Parathyroid adenoma (tissue), 2 donors: Measurements from ENCODE around the gene GGA1.

ENCODE experiments used
- H2AFZ ChIP-seq: fragments of 300-600 bp; sonication (generic); one replicate; pipeline ENCODE4 v1.7.0; 2017; ENCODE audit warnings: antibody characterized with exemption, mild to moderate bottlenecking
- H3K27ac ChIP-seq: fragments of 300-600 bp; sonication (generic); one replicate; pipeline ENCODE4 v1.7.0; 2017
- H3K27me3 ChIP-seq: fragments of 300-600 bp; sonication (generic); one replicate; pipeline ENCODE4 v1.7.0; 2017; ENCODE audit warnings: low read length; ENCODE audit not compliant: control insufficient read depth, insufficient read depth
- H3K36me3 ChIP-seq: fragments of 300-600 bp; sonication (generic); one replicate; pipeline ENCODE4 v1.7.0; 2017; ENCODE audit warnings: low read length; ENCODE audit not compliant: control insufficient read depth, insufficient read depth
- H3K4me1 ChIP-seq: fragments of 300-600 bp; sonication (generic); one replicate; pipeline ENCODE4 v1.7.0; 2017; ENCODE audit warnings: control low read depth
- H3K4me2 ChIP-seq: fragments of 300-600 bp; sonication (generic); one replicate; pipeline ENCODE4 v1.7.0; 2017; ENCODE audit warnings: low read length
- H3K4me3 ChIP-seq: fragments of 300-600 bp; sonication (generic); one replicate; pipeline ENCODE4 v1.7.0; 2017; ENCODE audit warnings: low read depth, low read length
- H3K79me2 ChIP-seq: fragments of 300-600 bp; sonication (generic); one replicate; pipeline ENCODE4 v1.7.0; 2017; ENCODE audit warnings: control low read depth
- H3K9ac ChIP-seq: fragments of 300-600 bp; sonication (generic); one replicate; pipeline ENCODE4 v1.7.0; 2017; ENCODE audit warnings: mild to moderate bottlenecking
- H3K9me3 ChIP-seq: fragments of 300-600 bp; sonication (generic); one replicate; pipeline ENCODE4 v1.7.0; 2017; ENCODE audit warnings: low read length; ENCODE audit not compliant: control insufficient read depth
- CTCF ChIP-seq: fragments of 300-600 bp; sonication (generic); IDR thresholded peaks from one replicate; pipeline ENCODE4 v1.7.0; 2017; ENCODE audit warnings: antibody characterized with exemption, mild to moderate bottlenecking
- donor health status: primary hyperparathyroidism.

Gene GGA1

GRCh38 chr22:37625737-37626136 lies 17.1 kb downstream of the GGA1 start:
- no peaks in the 10 kb centered on the region for H3K36me3 ChIP-seq

GRCh38 chr22:37626144-37626543 lies 17.5 kb downstream of the GGA1 start:
- no peaks in the 10 kb centered on the region for H3K27me3 ChIP-seq
- H2AFZ ChIP-seq = no peak overlapping the region
- H3K27ac ChIP-seq = no peak overlapping the region
- no peak for TF ChIP-seq CTCF
- H3K4me2 ChIP-seq = no peak overlapping the region
- no peaks in the 10 kb centered on the region for H3K36me3 ChIP-seq
- H3K79me2 ChIP-seq = no peaks in the 10 kb centered on the region
- no peaks in the 10 kb centered on the region for H3K9me3 ChIP-seq
- H3K9ac ChIP-seq = no peak overlapping the region
- no peak overlapping the region for H3K4me3 ChIP-seq
- H3K4me1 ChIP-seq = peaks cover 4% of the 10 kb centered on the region

More at GRCh38 chr22:37625737-37626136, 17.1 kb downstream of the GGA1 start:
- Histone ChIP-seq H3K27ac (no peak overlapping the region), H3K9ac (no peak overlapping the region), H3K79me2 (no peaks in the 10 kb centered on the region), H3K4me3 (no peak overlapping the region), H2AFZ (no peak overlapping the region), H3K4me2 (no peak overlapping the region), H3K27me3 (no peaks in the 10 kb centered on the region), H3K9me3 (no peaks in the 10 kb centered on the region), H3K4me1 (peaks cover 4% of the 10 kb centered on the region)
- TF ChIP-seq CTCF = no peak

- Histone ChIP-seq H3K27ac (no peak overlapping the region), H3K36me3 (no peaks in the 10 kb centered on the region)
These were observed 18.0 kb downstream of the GGA1 start for GRCh38 chr22:37626556-37627075.

GRCh38 chr22:37627121-37627520 lies 18.5 kb downstream of the GGA1 start:
- Histone ChIP-seq H3K27me3 (no peaks in the 10 kb centered on the region), H3K79me2 (no peaks in the 10 kb centered on the region), H3K4me2 (no peak overlapping the region), H3K4me3 (no peak overlapping the region), H3K9me3 (no peaks in the 10 kb centered on the region), H3K27ac (no peak overlapping the region), H3K9ac (no peak overlapping the region), H3K36me3 (no peaks in the 10 kb centered on the region), H2AFZ (no peak overlapping the region), H3K4me1 (peaks cover 4% of the 10 kb centered on the region)
- TF ChIP-seq CTCF = no peak

More at GRCh38 chr22:37626556-37627075, 18.0 kb downstream of the GGA1 start:
- no peak for TF ChIP-seq CTCF
- Histone ChIP-seq H3K9ac (no peak overlapping the region), H3K4me3 (no peak overlapping the region), H3K9me3 (no peaks in the 10 kb centered on the region), H3K4me2 (no peak overlapping the region), H2AFZ (no peak overlapping the region), H3K27me3 (no peaks in the 10 kb centered on the region), H3K79me2 (no peaks in the 10 kb centered on the region), H3K4me1 (peaks cover 4% of the 10 kb centered on the region)

GRCh38 chr22:37627545-37627944 lies 18.9 kb downstream of the GGA1 start:
- H3K4me1 ChIP-seq = peaks cover 4% of the 10 kb centered on the region
- no peak for TF ChIP-seq CTCF
- H3K9me3 ChIP-seq = no peaks in the 10 kb centered on the region
- H3K79me2 ChIP-seq = no peaks in the 10 kb centered on the region
- H3K4me3 ChIP-seq = no peak overlapping the region
- no peak overlapping the region for H3K27ac ChIP-seq
- H3K4me2 ChIP-seq = no peak overlapping the region
- H3K27me3 ChIP-seq = no peaks in the 10 kb centered on the region
- no peak overlapping the region for H3K9ac ChIP-seq
- no peak overlapping the region for H2AFZ ChIP-seq
- no peaks in the 10 kb centered on the region for H3K36me3 ChIP-seq
